Measurements from ENCODE around the gene ANKRD23.
"Not testable (repeated sequence)": the region's sequence is repeated elsewhere in the genome, so short reads cannot be mapped to it uniquely, and the experiment has no call there.

Gene ANKRD23

DNA sequence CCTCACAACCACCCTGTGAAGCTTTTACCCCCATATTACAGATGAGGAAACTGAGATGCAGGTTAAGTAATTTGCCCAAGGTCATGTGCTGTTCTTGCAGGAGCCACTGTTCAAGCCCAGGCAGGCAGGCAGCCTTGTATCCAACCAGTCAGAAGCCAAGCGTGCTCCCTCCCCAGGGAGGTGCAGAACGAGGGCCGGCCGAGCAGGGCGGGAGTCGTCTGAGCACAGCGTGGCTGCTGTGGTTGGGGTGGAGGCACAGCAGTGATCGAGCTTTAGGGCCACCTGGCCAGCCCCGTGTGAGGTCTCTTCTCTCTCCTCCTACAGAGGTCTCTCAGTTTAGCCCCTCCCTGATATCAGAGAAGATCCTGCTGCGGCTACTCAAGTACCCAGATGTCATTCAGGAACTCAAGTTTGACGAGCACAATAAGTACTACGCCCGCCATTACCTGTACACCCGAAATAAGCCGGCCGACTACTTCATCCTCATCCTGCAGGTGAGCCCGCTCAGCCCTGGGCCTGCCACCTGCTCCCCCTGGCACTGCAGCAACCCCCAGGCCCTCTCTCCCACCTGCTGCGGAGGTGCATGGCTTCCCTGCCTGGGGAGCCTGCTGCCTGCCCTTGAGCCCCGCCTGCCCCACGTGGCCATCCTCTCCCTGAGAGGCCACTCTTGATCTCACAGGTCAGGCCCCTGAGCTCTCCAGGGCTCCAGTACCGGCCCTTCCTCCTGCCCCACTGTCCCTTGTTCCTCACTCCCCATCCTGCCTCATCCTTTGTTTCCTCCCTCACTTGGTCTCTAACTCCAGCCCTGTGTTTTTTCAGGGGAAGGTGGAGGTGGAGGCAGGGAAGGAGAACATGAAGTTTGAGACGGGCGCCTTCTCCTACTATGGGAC, 44.8 kb downstream of the ANKRD23 start:
- no peak for DNase-seq (ENCODE audit: low spot score)

DNA sequence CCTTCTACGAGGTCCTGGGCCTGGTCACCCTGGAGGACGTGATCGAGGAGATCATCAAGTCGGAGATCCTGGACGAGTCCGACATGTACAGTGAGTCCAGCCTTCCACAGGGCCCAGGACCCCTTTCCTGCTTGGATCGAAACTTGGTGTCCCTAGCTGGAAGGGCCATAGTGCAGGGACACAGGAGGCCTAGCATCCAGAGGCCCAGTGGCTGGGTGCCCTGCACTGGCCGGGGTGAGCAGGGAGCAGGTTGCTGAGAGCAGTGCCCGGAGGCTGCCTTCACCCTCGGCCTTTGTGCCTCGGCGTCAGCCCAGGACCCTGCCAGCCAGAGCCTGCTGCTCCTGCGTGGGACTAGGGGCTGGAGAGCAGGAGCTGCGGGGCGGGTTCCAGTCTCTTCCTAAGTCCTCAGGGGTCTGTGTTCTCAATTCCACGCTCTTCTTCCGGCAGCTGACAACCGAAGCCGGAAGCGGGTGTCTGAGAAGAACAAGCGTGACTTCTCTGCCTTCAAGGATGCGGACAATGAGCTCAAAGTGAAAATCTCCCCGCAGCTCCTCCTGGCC, 46.7 kb downstream of the ANKRD23 start:
- DNase-seq (ENCODE audit: low spot score), result no peak

DNA sequence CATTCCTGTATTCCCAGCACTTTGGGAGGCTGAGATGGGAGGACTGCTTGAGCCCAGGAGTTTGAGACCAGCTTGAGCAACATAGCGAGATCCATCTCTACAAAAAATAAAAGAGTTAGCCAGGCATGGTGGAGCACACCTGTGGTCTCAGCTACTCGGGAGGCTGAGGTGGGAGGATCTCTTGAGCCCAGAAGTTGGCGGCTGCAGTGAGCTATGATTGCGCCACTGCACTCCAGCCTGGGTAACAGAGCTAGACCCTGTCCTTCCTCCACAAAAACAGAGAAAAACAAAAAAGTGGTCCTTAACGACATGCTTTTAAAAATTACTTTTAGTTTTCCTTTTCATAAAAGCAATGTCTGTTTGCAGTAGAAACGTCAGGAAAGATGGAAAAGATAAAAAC, 47.3 kb downstream of the ANKRD23 start:
- not testable (repeated sequence) for DNase-seq (ENCODE audit: low spot score)

DNA sequence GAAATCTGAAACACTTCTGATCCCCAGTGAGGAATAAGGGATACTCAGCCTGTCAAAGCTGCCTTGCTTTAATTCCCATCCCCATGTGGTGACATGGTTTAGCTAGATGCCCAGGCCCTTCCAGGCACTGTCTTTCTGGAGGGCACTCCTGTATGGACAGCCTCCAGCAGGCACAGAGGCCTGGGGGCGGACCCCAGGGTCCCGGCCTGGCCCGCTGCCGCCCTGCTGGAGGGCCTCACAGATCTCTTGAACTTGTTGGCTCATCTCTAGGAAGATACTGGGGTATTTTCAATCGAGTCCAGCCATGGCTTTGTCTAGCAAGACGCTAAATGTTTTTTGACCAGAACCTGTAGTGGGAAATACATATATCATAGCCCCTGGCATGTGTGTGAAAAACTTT, 48.7 kb downstream of the ANKRD23 start:
- DNase-seq (ENCODE audit: low spot score), result no peak

DNA sequence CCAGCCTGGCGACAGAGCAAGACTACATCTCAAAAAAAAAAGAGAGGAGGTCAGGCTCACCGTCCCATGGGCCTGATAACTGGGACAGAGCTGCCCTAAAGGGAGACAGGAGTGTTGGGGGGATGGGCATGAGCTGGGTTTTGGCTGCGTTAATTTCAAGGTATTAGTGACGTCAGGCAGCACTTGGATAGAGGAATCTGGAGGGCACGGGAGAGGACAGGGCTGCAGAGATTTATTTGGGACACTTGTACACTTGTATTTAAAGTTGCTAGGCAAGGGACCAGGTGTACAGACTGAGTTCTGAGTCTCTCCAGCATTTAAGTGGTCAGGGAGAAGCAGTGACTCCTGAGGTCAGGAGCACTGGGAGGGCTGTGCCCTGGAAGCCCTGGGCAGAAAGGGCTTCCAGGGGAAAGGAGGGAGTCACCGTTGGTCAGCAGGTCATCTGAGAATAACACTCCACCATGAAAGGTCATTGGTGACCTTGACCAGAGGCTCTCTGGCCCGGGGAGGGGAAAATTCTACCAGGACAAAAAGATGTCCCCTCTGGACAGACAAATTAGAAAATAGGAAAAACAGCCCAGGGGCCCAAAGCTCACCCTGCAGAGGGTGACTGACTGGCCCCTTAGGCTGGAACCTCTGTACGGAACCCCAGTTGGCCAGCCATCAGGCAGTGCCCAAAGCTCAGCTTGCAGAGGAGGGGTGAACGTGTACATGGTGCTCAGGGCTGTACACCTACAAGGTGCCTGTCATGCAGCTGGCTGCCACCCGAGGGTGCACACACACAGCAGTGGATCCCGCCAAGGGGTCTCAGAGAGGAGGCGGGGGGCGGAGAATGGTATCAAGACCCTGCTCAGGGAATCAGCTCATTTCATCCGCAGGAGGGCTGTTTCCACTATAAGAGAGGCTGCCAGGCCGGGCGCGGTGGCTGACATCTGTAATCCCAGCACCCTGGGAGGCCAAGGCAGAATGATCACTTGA, 50.8 kb downstream of the ANKRD23 start:
- DNase-seq (ENCODE audit: low spot score), result no peak

DNA sequence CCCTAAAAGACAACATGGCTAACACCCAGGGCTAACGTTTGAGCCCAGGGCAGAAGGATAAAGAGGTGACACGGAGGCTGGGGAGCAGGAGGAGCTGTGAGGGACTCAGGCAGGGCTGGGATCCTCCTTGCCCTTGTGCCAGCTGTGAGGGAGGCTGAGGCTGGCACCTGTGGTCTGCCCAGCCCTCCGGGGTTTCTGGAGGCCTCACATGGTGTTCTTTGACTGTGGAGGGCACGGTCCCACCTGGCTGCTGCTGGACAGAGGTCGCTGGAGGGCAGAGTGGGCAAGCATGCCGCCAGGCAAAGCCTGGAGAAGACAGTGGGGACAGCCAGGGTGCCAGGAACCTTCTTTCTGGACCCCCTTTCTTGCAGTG, 54.6 kb downstream of the ANKRD23 start:
- DNase-seq (ENCODE audit: low spot score), result no peak

DNA sequence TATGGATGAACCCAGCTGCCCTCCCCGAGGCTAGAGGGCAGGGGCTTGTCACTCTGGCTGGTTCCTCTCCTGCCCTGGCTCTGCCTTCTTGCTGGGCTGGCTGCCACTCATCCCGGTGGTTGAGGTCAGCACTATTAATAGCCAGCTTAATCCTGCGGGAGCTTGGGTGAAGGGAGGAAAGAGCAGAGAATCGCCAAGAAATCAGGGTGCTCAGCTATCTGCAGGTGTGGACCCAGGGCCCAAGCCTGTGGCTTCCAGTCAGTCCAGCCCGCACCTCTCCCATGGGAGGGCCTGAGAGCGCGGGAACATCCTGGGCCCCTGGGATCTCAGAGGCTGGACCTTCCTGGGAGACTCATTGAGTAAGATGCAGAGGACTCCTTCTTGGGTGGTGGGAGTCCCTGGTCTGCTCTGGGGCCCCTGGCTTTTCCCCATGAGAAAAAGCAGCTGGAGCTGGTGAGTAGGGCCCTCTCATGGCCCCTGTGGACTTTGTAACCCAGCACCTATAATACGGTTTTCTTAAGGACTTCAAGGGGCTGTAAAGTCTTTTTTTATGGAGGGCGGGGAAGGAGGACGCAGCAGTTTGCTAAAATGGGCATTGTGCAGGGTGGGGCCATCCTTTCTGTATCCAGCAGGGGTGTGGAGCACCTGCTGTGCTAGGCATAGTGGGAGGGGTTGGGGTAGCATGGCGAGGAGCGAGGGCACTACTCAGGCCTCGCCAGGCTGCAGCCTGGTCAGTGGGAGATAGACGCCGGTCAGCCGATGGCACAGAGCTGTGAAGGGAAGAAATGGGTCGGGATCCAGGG, 55.2 kb downstream of the ANKRD23 start:
- no peak for DNase-seq (ENCODE audit: low spot score)

All from globus pallidus (tissue), 1 donor.